Stomach (tissue), 9 donors: ENCODE results near the gene RELN. TPM values are rescaled to one million over a fixed set of nuclear protein-coding genes. Genes with fewer than 3 reads are reported as not detected.

Source experiments
- DNase-seq, 2 donors: peaks; one replicate each; pipeline versions ENCODE4 v3.0.0 to v3.0.0-alpha.2; 2013 to 2019
- H3K27ac ChIP-seq, 5 donors: fragments of 200-600 bp in 4 of 5; sonication (generic) in 4 of 5; one replicate each; pipeline ENCODE4 v1.5.1; 2013 to 2019; ENCODE audit warnings: mild to moderate bottlenecking in 1 of 5, moderate library complexity in 1 of 5
- H3K27me3 ChIP-seq, 3 donors: fragments of 200-600 bp; sonication (generic); one replicate each; pipeline ENCODE4 v1.5.1; 2017 to 2019; ENCODE audit warnings: mixed run types in 1 of 3
- H3K36me3 ChIP-seq, 4 donors: fragments of 200-600 bp; sonication (generic); 1 replicate in 3 of 4; 2 replicates in 1 of 4; pipeline ENCODE4 v1.5.1; 2016 to 2019
- H3K4me1 ChIP-seq, 4 donors: fragments of 200-600 bp; sonication (generic); one replicate each; pipeline ENCODE4 v1.5.1; 2016 to 2019
- H3K4me3 ChIP-seq, 4 donors: fragments of 200-600 bp; sonication (generic) in 3 of 4; one replicate each; pipeline ENCODE4 v1.5.1; 2016 to 2019; ENCODE audit warnings: mild to moderate bottlenecking in 1 of 4
- H3K9me3 ChIP-seq, 4 donors: fragments of 200-600 bp; sonication (generic); one replicate each; pipeline ENCODE4 v1.5.1; 2016 to 2019
- CTCF ChIP-seq, 7 experiments: fragments of 450-650 bp in 4 of 7; fragments of 200-600 bp in 3 of 7; sonication (generic) in 3 of 7; IDR thresholded peaks; one replicate each; pipeline ENCODE4 v1.5.1; 2016 to 2019; ENCODE audit warnings: antibody characterized with exemption in 7 of 7, control low read depth in 2 of 7, mild to moderate bottlenecking in 1 of 7
- EP300 ChIP-seq: sonication (generic); formaldehyde crosslinking; IDR thresholded peaks from one replicate; pipeline ENCODE4 v1.6.1; 2017; ENCODE audit warnings: antibody characterized with exemption
- POLR2A ChIP-seq, 4 donors: fragments of 450-650 bp; IDR thresholded peaks; one replicate each; pipeline ENCODE4 v1.6.1; 2016; ENCODE audit warnings: antibody characterized with exemption in 4 of 4, control low read depth in 2 of 4, mild to moderate bottlenecking in 1 of 4, moderate library complexity in 1 of 4
- POLR2AphosphoS5 ChIP-seq, 3 donors: sonication (generic); formaldehyde crosslinking; IDR thresholded peaks; one replicate each; pipeline ENCODE4 v1.6.1; 2016; ENCODE audit warnings: antibody characterized with exemption in 3 of 3
- WGBS, 5 donors: extraction: QIAGEN DNeasy Blood & Tissue Kit in 3 of 5; methylation state at CpG; one replicate each; pipeline versions ENCODE4 v1.1.5 to v1.1.7; 2013 to 2018; 5-methylcytosine and 5-hydroxymethylcytosine counted together
- intact Hi-C: fragments of 100-400 bp; cut with DNase I; formaldehyde crosslinking; loops from one replicate; pipeline ENCODE4 v1.15.1; 2023; ENCODE audit warnings: low total_unique reads
- polyA plus RNA-seq, 3 donors: library from polyadenylated mRNA; stranded (reverse); fragments of 200-250 nt; gene quantifications; one replicate each; pipeline ENCODE4 v1.2.3, GENCODE V29; 2013
- total RNA-seq, 5 donors: library from RNA; depleted of rRNA; stranded (reverse); fragments of >200 nt; gene quantifications; one replicate each; pipeline versions ENCODE4 v1.1.0 to v1.2.3, GENCODE V29; 2014 to 2016
- donor health status: healthy with polysubstance abuse.
- donor health status: Bipolar disorder and iron deficiency.
- donor health status: healthy.

Gene RELN
- total and polyA plus RNA-seq, 8 donors = 0.19 to 14.3 (median 2.2) TPM

GRCh38 chr7:103987451-103987850, 2.0 kb downstream of the RELN start:
- 47 to 63% (median 59%) methylated on average over 7 of the region's 7 CpGs for WGBS, 5 donors
- no peak for DNase-seq
- peaks cover 0 to 64% (median 44%) of the 10 kb centered on the region in 3 donors for H3K27me3 ChIP-seq
- H3K4me1 ChIP-seq = peaks cover 12 to 25% (median 19%) of the 10 kb centered on the region in 4 donors
- no peak for TF ChIP-seq CTCF (IDR thresholded peaks at IDR 0.05)
- no peak for TF ChIP-seq POLR2AphosphoS5 (IDR thresholded peaks at IDR 0.05)
- no peak for TF ChIP-seq POLR2A (IDR thresholded peaks at IDR 0.05)
- no peak for TF ChIP-seq EP300
- no peak overlapping the region for H3K4me3 ChIP-seq
- H3K9me3 ChIP-seq = no peaks in the 10 kb centered on the region
- intact Hi-C loops = no loop called here
- no peaks in the 10 kb centered on the region for H3K36me3 ChIP-seq
- H3K27ac ChIP-seq = no peak overlapping the region

GRCh38 chr7:103985565-103986126, 3.8 kb downstream of the RELN start:
- intact Hi-C loops = no loop called here
- H3K27ac ChIP-seq = no peak overlapping the region
- H3K9me3 ChIP-seq = no peaks in the 10 kb centered on the region
- H3K4me1 ChIP-seq = peaks cover 12 to 23% (median 18%) of the 10 kb centered on the region in 4 donors
- DNase-seq = no peak
- H3K36me3 ChIP-seq = no peaks in the 10 kb centered on the region
- WGBS, 5 donors = 70 to 80% (median 71%) methylated on average over 6 of the region's 6 CpGs
- peaks cover 0 to 46% (median 33%) of the 10 kb centered on the region in 3 donors for H3K27me3 ChIP-seq
- TF ChIP-seq POLR2A (IDR thresholded peaks at IDR 0.05) (no peak), CTCF (IDR thresholded peaks at IDR 0.05) (no peak), POLR2AphosphoS5 (IDR thresholded peaks at IDR 0.05) (no peak), EP300 (no peak)
- H3K4me3 ChIP-seq = no peak overlapping the region

GRCh38 chr7:103984050-103984449, 5.4 kb downstream of the RELN start:
- DNase-seq = no peak
- Histone ChIP-seq H3K9me3 (no peaks in the 10 kb centered on the region), H3K4me1 (peaks cover 2 to 8% (median 5%) of the 10 kb centered on the region in 4 donors), H3K27ac (no peak overlapping the region), H3K4me3 (no peak overlapping the region), H3K27me3 (peaks cover 0 to 30% (median 17%) of the 10 kb centered on the region in 3 donors), H3K36me3 (no peaks in the 10 kb centered on the region)
- WGBS, 5 donors = 82 to 96% (median 93%) methylated on average over 1 of the region's 1 CpG
- intact Hi-C loops = no loop called here
- TF ChIP-seq POLR2AphosphoS5 (IDR thresholded peaks at IDR 0.05) (no peak), CTCF (IDR thresholded peaks at IDR 0.05) (no peak), POLR2A (IDR thresholded peaks at IDR 0.05) (no peak), EP300 (no peak)

GRCh38 chr7:103983201-103983977, 6.1 kb downstream of the RELN start:
- intact Hi-C loops = no loop called here
- Histone ChIP-seq H3K4me1 (peaks cover 0 to 1% (median under 1%) of the 10 kb centered on the region in 4 donors), H3K4me3 (no peak overlapping the region), H3K9me3 (no peaks in the 10 kb centered on the region), H3K36me3 (no peaks in the 10 kb centered on the region), H3K27me3 (peaks cover 0 to 23% (median 11%) of the 10 kb centered on the region in 3 donors), H3K27ac (no peak overlapping the region)
- 54 to 71% (median 63%) methylated on average over 6 of the region's 6 CpGs for WGBS, 5 donors
- TF ChIP-seq EP300 (no peak), POLR2A (IDR thresholded peaks at IDR 0.05) (no peak), POLR2AphosphoS5 (IDR thresholded peaks at IDR 0.05) (no peak), CTCF (IDR thresholded peaks at IDR 0.05) (no peak)
- no peak for DNase-seq
